ENCODE data around the gene VPS33B. TPM values are rescaled to one million over a fixed set of nuclear protein-coding genes. Genes with fewer than 3 reads are reported as not detected.

Gene VPS33B
- total and polyA plus RNA-seq, 2 of the 8 experiments (the other 6 are each of a cell fraction or from before 2014, with no cell fraction given): 11.8 to 17.3 TPM

GRCh38 chr15:91023720-91024119 lies 1.3 kb upstream of the VPS33B start (continued):
- TF ChIP-seq EZH2 (IDR thresholded peaks at IDR 0.05; ENCODE audit: low read depth, low read length, severe bottlenecking): no peak
- no peak for TF ChIP-seq NRF1 (IDR thresholded peaks at IDR 0.05; ENCODE audit: low read depth, low read length)
- TF ChIP-seq YY1 (IDR thresholded peaks at IDR 0.05; ENCODE audit: low read depth, low read length): no peak
- TF ChIP-seq ZNF274 (IDR thresholded peaks at IDR 0.05; ENCODE audit: borderline replicate concordance, extremely low read depth, low read length): no peak
- no peak for TF ChIP-seq EGR1 (IDR thresholded peaks at IDR 0.05; ENCODE audit: borderline replicate concordance, low read depth, low read length)
- no peak for TF ChIP-seq GABPA (IDR thresholded peaks at IDR 0.05; ENCODE audit: borderline replicate concordance, insufficient read depth, low read length)

Data from H1 (cell line).